Non-pigmented ciliary epithelial cell (primary cell): ENCODE measurements around the gene GPER1.
"Not testable (repeated sequence)": the region's sequence is repeated elsewhere in the genome, so short reads cannot be mapped to it uniquely, and the experiment has no call there.

ENCODE experiments used
- DNase-seq: peaks from one replicate; pipeline ENCODE4 v3.0.0-alpha.2; 2010; ENCODE audit warnings: low read depth

Gene GPER1

DNA sequence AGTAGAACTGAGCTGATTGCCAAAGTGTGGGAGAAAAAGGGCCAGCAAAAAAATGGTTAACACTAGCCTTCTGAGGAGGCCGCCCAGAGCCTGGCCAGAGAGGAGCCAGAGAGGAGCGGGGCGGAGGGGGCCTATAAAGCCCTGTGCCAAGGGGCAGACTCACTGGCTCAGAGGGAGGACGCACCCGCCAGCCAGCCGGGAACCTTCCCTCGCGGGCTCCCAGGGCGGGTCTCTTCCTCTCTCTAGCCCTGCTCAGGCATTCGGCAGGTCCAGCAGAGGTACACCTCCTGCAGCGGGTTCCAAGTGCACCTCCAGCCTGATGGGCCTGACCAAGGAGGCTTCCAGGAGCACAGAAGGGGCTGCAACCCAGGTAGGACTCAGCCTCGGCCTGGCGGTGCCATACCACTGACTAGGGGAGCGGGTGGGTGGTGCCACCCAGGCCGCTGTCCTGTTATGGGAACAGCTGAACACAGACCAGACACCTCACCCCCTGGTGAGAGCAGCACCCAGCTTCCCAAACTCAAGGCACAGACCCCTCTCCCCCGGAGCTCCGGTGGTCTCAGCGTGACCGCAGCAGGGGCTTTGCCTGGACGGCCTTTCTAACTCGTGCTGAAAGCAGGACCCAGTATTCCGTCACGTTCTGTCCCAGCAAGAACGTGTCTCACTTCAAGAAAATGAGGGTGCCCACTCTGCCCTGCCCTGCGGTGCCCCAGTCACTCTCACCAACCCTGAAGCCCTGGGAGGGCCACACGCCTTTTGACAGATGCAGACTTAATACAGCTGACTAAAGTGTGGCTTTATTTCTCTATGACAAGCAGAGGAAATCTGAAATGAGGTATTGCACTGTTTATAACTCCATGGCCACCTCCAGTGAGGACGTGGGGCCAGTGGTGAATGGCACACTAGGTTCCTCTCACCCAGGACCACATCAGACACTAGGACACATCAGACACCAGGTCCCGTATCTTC lies at the start of gene GPER1:
GPER1 (plus strand) TSS at position 162 of the 969 bp plus-strand sequence. CDS start 3,616 bp downstream, outside the sequence.
- no peak for DNase-seq

GRCh38 chr7:1040233-1040632 lies 47.7 kb upstream of the GPER1 start:
- not testable (repeated sequence) for DNase-seq

DNA sequence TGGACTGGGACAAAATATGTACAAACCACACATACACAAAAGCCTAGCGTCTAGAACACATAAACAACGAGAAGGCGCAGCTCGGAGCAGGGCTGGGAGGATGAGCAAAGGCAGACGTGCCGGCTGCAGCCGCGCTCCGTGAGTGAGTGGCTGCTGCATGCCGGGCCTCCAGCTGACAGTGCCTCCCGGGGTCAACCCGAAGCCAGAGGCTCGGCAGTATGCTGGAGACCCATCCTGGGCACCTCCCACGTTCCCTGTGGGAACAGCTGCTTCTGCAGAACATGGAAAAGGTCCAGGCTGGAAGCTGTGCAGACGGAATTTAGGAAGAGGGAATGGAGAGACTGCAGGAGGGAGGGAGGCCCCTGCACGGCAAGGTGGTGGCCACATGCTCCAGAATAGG lies 47.1 kb upstream of the GPER1 start:
- DNase-seq, result no peak

GRCh38 chr7:1041551-1042491 lies 46.1 kb upstream of the GPER1 start:
- no peak for DNase-seq

DNA sequence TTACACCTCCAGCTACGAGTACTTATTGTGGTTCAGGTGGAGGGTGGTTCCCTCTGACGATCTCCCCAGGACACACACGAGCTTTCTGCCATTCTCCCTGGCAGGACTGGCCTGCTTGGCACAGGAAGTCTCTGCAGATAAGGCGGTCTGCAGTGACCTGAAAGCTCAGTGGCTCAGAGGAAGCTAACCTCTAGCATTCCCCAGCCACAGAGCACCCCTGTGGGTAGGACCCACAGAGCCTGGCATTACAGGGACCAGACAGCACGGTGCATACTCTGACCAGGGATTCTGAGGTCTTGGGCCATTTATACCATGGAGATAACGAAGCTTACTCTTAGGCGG lies 45.5 kb upstream of the GPER1 start:
- no peak for DNase-seq

- no peak for DNase-seq
These were observed 44.2 kb upstream of the GPER1 start for GRCh38 chr7:1043552-1044188.

DNA sequence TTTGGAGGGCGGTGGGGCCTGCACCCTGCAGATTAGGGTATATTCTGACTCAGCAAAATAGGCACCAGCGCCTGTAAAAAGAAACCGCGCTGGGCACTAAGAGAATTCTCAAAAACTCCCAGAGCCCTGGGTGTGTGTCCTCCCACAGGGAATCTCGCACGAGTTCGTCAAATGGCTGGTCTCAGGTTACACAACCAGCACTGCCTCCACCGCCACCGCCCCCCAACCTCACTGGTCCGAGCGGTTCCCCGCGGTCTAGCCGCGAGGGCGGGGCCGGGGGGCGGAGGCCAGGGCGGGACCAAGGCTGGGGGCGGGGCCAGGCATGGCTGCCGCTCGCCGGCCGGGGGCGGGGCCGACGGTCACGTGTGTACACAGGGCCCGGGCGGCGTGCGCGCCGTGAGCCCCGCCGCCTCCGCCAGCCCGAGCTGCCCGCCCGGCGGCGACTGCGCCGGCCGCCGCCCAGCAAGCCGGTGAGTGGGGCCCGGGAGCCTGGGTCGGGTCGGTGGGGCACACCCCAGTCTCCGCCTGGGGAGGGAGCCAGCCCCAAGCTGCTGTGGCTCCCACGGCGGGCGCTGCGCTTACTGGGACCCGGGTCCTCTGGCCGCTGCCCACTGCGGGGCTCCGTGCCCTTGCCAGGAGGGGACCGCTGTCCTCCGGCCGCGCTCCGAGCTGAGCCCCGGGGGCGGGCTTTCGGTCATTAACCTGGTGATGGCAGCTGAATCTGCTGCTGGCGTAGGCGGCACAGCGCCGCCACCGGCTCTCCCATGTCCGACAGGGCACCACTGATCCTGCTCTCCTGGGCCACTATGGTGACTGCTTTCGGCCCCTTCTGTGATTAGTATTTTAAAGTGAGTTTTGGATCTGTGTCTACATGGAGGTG lies 43.5 kb upstream of the GPER1 start, which contains the start of gene GPR146:
GPR146 (plus strand) TSS at position 358 of the 880 bp plus-strand sequence. CDS start 12,970 bp downstream, outside the sequence.
- peak; percentile 73 for DNase-seq

DNA sequence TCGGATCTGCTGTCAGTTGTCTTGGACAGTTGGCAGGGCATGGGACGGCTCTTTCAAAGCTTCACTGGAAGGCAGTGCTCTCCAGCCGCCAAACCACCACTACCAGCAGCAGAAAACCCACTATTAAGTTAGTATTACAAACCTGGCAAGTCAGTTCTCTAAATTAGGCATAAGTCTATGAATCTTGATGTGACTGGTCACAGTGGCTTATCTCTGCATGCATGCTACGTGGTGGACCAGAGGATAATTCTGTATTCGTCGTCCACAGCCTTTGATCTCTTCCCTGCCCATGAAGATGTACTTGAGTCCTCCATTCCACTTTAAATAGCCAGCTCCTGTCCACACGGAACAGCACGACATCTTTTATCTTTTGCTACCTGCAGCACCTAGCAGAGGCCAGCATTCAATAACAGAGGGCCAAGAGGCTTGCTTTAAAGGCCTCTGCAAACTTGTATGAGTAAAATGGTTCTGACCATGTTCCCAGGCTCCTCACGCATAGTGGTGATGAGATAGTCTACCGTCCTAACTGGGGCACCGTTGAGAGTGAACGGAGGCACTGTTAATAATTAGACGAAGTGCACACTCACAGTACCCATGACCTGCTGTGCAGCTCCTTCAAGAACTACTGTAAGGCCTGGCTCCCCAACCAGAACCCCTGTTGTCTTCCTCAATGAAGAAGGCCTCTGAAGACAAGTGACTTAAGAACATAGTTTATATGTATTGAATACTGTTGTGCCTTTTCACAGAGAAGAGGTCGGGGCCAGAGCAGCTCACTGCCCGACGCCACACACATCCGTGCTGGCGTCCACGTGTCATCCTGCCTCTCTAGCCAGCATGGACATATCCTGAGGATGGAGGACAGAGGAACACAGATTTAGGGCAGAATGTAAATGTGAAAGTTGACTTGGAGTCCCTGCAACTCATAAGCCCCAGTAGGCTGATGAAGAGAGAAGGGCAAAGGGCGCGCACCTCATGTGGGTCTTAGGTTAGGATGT lies 42.5 kb upstream of the GPER1 start:
- DNase-seq, result no peak

- no peak for DNase-seq
These were observed 40.9 kb upstream of the GPER1 start for GRCh38 chr7:1046722-1047679.

GRCh38 chr7:1049006-1049741 lies 38.7 kb upstream of the GPER1 start:
- DNase-seq, result no peak

- no peak for DNase-seq
These were observed 38.1 kb upstream of the GPER1 start for GRCh38 chr7:1049801-1050200.

GRCh38 chr7:1050254-1050906 lies 37.5 kb upstream of the GPER1 start:
- DNase-seq, result no peak

GRCh38 chr7:1050956-1051690 lies 36.8 kb upstream of the GPER1 start:
- no peak for DNase-seq

DNA sequence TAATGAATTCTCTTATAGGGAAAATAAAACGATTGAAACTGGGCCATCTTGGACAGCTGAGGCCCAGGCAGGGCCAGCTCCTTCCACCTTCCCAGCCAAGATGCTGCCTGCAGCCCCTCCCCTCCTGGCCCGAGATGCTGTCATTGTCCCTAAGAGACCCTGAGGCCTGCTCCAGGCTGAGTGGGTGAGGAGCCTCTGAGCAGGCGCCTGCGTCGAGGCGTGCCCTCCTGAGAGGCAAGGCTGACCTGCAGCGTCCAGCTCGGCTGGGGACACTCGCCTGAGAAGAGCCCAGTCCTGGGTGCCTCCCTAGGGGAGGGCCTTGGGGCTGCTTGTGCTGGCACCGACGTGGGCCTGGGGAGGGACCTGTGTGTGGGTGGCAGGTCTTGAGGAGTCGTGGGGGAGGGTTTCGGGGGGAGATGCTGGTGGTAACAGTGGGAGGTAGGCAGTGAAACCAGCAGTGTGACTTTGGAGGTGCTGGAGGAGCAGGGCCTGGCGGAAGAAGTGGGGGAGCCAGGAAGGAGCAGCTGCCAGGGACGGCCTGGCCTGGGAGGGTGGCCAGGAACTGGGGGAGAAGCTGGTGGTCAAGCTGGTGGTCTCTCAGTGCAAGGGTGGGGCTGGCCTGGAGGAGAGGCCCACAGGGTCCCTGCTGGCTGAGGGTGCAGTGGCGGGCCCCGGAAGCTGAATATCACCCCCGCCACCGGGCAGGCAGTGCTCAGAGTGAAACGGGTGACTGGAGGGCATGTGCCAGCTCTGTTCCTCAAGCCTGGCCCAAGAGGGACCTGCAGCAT lies 35.7 kb upstream of the GPER1 start:
- no peak for DNase-seq

GRCh38 chr7:1053002-1053411 lies 34.9 kb upstream of the GPER1 start:
- no peak for DNase-seq
